Neutrophil (primary cell): ENCODE data around the gene PDE3A.

Experiments
- H3K27ac ChIP-seq: fragments of 200-600 bp; sonication (generic); 2 replicates; pipeline ENCODE4 v1.5.1; 2016; ENCODE audit warnings: mild to moderate bottlenecking, moderate library complexity
- H3K27me3 ChIP-seq: fragments of 200-600 bp; sonication (generic); 2 replicates; pipeline ENCODE4 v1.6.0; 2016; ENCODE audit warnings: mild to moderate bottlenecking
- H3K36me3 ChIP-seq: fragments of 200-600 bp; sonication (generic); 2 replicates; pipeline ENCODE4 v1.5.1; 2017
- H3K4me1 ChIP-seq, 2 experiments: fragments of 200-600 bp in 1 of 2; sonication (generic) in 1 of 2; 1 replicate in 1 of 2; 2 replicates in 1 of 2; pipeline versions ENCODE4 v1.5.1 to v1.6.1; 2013 to 2016; ENCODE audit warnings: low read depth in 1 of 2, low read length in 1 of 2, mild to moderate bottlenecking in 1 of 2, moderate library complexity in 1 of 2; ENCODE audit not compliant: control insufficient read depth in 1 of 2, insufficient read depth in 1 of 2
- H3K4me3 ChIP-seq, 2 experiments: fragments of 200-600 bp in 1 of 2; sonication (generic) in 1 of 2; 1 replicate in 1 of 2; 2 replicates in 1 of 2; pipeline ENCODE4 v1.5.1; 2013 to 2016; ENCODE audit warnings: low read depth in 1 of 2, low read length in 1 of 2, mild to moderate bottlenecking in 1 of 2, moderate library complexity in 1 of 2
- H3K9me3 ChIP-seq: fragments of 200-600 bp; sonication (generic); 2 replicates; pipeline ENCODE4 v1.5.1; 2016
- TF ChIP-seq, protein P1 (sequence below): fragments of 200-600 bp; sonication (generic); IDR thresholded peaks from 2 replicates; pipeline ENCODE4 v1.5.1; 2016; ENCODE audit warnings: antibody characterized with exemption

PDE3A gene

DNA sequence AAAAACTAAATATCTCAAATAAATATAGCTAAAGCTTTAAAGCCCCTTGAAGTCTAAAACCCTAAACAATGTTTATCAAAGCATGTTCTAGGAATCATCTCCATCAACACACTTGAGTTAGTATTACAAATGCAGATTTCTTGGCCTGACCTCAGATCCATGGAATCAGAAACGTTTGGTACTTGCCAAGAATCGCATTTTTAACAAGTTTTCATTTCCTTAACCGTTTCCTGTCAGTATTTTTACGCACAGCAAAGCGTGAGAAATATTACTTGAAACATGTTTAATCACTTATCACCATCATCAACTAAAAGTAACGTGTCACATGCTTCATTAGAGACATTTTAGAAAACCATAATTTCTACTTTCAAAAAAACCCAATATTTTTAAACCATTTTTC is 336.5 kb downstream of the PDE3A start:
- TF ChIP-seq, protein P1, sequence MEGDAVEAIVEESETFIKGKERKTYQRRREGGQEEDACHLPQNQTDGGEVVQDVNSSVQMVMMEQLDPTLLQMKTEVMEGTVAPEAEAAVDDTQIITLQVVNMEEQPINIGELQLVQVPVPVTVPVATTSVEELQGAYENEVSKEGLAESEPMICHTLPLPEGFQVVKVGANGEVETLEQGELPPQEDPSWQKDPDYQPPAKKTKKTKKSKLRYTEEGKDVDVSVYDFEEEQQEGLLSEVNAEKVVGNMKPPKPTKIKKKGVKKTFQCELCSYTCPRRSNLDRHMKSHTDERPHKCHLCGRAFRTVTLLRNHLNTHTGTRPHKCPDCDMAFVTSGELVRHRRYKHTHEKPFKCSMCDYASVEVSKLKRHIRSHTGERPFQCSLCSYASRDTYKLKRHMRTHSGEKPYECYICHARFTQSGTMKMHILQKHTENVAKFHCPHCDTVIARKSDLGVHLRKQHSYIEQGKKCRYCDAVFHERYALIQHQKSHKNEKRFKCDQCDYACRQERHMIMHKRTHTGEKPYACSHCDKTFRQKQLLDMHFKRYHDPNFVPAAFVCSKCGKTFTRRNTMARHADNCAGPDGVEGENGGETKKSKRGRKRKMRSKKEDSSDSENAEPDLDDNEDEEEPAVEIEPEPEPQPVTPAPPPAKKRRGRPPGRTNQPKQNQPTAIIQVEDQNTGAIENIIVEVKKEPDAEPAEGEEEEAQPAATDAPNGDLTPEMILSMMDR: no peak
- Histone ChIP-seq H3K9me3 (no peaks in the 10 kb centered on the region), H3K36me3 (no peaks in the 10 kb centered on the region), H3K4me1 (no peaks in the 10 kb centered on the region), H3K27me3 (no peaks in the 10 kb centered on the region), H3K4me3 (no peak overlapping the region), H3K27ac (no peak overlapping the region)

DNA sequence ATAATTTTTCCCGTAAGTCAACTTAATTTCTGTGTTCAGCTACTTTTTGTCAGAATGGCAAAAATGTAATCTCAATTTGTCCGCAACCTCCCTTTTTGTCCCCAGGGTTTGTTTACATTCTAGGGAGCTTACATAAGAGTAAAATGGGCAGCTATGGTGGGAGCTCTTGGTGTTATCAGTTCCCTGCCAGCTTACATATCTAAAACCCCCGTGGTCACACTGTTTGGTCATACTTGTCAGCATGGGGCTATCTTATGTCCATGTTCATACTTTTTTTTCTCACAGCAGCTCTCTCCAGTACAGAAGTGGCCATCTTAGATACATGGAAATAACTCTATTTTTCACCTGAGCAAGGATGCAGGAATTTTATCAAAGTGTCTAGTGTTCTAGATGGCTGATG is 343.5 kb downstream of the PDE3A start:
- Histone ChIP-seq H3K4me3 (no peak overlapping the region), H3K4me1 (no peaks in the 10 kb centered on the region), H3K9me3 (no peaks in the 10 kb centered on the region), H3K36me3 (no peaks in the 10 kb centered on the region), H3K27me3 (no peaks in the 10 kb centered on the region), H3K27ac (no peak overlapping the region)
- TF ChIP-seq, protein P1: no peak

GRCh38 chr12:20716037-20716436 is 347.7 kb downstream of the PDE3A start:
- Histone ChIP-seq H3K4me1 (no peaks in the 10 kb centered on the region), H3K27ac (no peak overlapping the region), H3K4me3 (no peak overlapping the region), H3K27me3 (no peaks in the 10 kb centered on the region), H3K36me3 (no peaks in the 10 kb centered on the region), H3K9me3 (no peaks in the 10 kb centered on the region)
- TF ChIP-seq, protein P1: no peak

- Histone ChIP-seq H3K27ac (no peak overlapping the region), H3K4me3 (no peak overlapping the region), H3K9me3 (no peaks in the 10 kb centered on the region), H3K27me3 (no peaks in the 10 kb centered on the region), H3K4me1 (no peaks in the 10 kb centered on the region), H3K36me3 (no peaks in the 10 kb centered on the region)
- TF ChIP-seq, protein P1: no peak
Observed at GRCh38 chr12:20716985-20717384, 348.6 kb downstream of the PDE3A start.

- Histone ChIP-seq H3K9me3 (no peaks in the 10 kb centered on the region), H3K4me1 (no peaks in the 10 kb centered on the region), H3K4me3 (no peak overlapping the region), H3K27ac (no peak overlapping the region), H3K27me3 (no peaks in the 10 kb centered on the region), H3K36me3 (no peaks in the 10 kb centered on the region)
- TF ChIP-seq, protein P1: no peak
Observed at GRCh38 chr12:20718294-20718693, 350.0 kb downstream of the PDE3A start.

DNA sequence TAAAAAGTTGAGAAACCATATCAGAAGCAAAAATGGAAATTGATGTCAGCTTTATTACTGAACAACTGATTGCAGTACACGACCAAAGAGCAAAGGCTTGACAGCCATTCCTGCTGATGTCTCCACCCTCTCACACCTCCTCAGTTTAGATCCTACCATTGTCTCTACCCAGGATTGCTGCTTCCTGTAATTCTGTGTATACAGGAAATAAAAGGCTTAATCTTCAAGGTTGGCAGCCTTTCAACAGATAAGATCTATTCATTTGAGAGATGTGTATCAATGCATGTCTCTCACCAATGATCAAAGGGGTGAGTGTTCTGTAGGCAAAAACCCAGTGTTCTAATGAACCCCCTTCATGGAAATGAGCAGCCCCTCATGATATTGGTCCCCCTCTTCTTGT is 353.8 kb downstream of the PDE3A start:
- no peaks in the 10 kb centered on the region for H3K4me1 ChIP-seq
- no peaks in the 10 kb centered on the region for H3K36me3 ChIP-seq
- H3K9me3 ChIP-seq: no peaks in the 10 kb centered on the region
- TF ChIP-seq, protein P1: no peak
- no peak overlapping the region for H3K27ac ChIP-seq
- H3K4me3 ChIP-seq: no peak overlapping the region
- no peaks in the 10 kb centered on the region for H3K27me3 ChIP-seq
